GM12864 (cell line): ENCODE measurements around the gene ADGRE3.

Source experiments
- DNase-seq: peaks from one replicate; pipeline ENCODE4 v3.0.0-alpha.2; 2011; ENCODE audit warnings: low read depth
- H3K4me3 ChIP-seq: 2 replicates; pipeline ENCODE4 v1.5.1; 2011; ENCODE audit warnings: mild to moderate bottlenecking, low read depth, low read length, control low read depth
- CTCF ChIP-seq: IDR thresholded peaks from 2 replicates; pipeline ENCODE4 v1.5.1; 2011; ENCODE audit warnings: low read depth, mild to moderate bottlenecking, moderate library complexity, low read length, control low read depth, inconsistent platforms; ENCODE audit errors: missing control alignments

ADGRE3 gene

DNA sequence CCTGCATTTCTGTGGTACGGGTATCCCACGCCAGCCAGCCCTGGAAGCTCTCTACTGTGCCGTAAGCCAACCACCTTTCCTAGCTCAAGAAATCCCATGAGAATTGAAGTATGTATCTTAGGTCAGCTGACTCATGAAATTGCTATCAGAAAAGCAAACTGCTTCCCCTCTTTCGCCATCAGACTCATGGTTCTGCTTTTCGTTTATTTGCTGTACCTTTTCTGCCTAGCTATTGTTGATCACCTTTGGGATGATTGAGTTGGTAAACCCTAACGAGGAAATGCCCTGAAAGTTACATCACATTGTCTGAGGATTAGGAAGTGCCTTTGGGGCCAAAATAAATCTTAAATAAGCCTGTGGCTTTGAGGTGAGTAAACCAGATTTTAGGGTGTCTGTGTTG, at the start of gene ADGRE3:
TSS of gene ADGRE3 (minus strand) at position 81 of the 400 bp plus-strand sequence. CDS start at position 7, 74 bp downstream.
- H3K4me3 ChIP-seq: no peak within 1 kb of the TSS
- no peak for TF ChIP-seq CTCF
- no peak for DNase-seq

GRCh38 chr19:14722127-14722526, 47.5 kb upstream of the ADGRE3 start:
- no peak for TF ChIP-seq CTCF
- no peak for DNase-seq
- H3K4me3 ChIP-seq: no peak overlapping the region

DNA sequence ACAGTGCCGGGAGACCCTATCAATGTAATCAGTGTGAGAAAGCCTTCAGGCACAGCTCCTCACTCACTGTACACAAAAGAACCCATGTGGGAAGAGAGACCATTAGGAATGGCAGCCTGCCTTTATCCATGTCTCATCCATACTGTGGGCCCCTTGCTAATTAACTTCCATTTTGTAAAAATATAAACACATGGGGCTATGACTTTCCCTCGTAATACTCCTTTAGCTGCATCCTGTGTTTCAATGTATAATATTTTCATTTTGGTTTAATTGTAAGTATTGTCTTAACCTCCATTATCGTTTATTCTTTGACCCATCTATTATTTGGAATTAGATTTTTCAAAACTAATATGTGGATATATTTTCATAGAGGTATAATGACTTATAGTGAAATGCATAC, 44.5 kb upstream of the ADGRE3 start:
- TF ChIP-seq CTCF: no peak
- DNase-seq: no peak
- no peak overlapping the region for H3K4me3 ChIP-seq

DNA sequence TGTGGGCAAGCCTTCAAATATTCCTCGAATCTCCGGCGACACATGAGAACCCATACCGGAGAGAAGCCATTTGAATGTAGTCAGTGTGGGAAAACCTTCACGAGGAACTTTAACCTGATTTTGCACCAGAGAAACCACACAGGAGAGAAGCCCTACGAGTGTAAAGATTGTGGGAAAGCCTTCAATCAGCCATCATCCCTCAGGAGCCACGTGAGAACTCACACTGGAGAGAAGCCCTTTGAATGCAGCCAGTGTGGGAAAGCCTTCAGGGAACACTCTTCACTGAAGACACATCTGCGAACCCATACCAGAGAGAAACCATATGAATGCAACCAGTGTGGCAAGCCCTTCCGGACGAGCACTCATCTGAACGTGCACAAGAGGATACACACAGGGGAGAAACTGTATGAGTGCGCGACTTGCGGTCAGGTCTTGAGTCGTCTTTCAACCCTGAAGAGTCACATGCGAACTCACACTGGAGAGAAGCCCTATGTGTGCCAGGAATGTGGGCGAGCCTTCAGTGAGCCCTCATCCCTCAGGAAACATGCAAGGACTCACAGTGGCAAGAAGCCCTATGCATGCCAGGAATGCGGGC, 44.0 kb upstream of the ADGRE3 start:
- no peak for DNase-seq
- TF ChIP-seq CTCF: no peak
- no peak overlapping the region for H3K4me3 ChIP-seq

DNA sequence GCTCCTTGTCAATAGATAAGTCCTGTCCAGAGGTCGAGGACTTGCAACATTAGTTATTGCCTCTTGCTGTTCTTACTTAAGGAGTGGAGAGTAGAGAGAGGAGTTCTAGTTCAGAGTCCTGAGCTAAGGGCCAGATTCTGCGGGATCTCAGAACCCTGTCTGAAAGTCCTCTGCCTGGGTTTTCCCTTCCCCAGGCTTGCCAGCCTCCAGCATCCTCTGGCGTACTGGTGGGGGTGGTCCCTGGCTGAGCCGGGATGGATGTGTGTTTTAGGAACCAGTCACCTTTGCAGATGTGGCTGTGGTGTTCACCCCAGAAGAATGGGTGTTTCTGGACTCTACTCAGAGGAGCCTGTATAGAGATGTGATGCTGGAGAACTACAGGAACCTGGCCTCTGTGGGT, 41.2 kb upstream of the ADGRE3 start:
- no peak for DNase-seq
- no peak overlapping the region for H3K4me3 ChIP-seq
- no peak for TF ChIP-seq CTCF

DNA sequence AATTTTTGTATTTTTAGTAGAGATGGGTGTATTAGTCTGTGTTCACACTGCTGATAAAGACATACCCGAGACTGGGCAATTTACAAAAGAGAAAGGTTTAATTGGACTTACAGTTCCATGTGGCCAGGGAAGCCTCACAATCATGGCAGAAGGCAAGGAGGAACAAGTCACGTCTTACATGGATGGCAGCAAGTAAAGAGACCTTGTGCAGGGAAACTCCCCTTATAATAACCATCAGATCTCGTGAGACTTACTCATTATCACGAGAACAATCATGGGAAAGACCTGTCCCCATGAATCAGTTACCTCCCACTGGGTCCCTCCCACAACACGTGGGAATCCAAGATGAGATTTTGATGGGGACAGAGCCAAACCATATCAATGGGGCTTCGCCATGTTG, 29.8 kb upstream of the ADGRE3 start:
- TF ChIP-seq CTCF: no peak
- no peak for DNase-seq
- no peak overlapping the region for H3K4me3 ChIP-seq

DNA sequence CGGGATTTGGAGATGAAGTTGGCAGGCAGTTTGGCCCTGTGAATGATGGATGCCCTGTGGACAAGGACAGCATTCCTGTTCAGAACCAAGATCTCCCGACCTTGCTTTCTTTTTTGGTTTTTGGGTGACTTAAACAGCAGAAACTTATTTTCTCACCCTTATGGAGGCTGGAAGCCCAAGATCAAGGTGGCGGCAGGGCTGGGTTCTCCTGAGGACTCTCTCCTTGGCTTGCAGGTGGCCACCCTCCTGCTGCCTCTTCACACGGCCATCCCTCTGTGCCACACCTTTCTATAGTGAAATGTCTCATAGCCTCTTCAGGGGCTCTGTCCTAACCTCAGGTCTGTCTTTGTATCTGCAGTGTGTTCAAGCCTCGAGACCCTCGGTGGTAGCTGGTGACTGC, 29.2 kb upstream of the ADGRE3 start:
- TF ChIP-seq CTCF: no peak
- DNase-seq: no peak
- H3K4me3 ChIP-seq: no peak overlapping the region
